Mesendoderm (in vitro differentiated cells): ENCODE data around the gene CPPED1. TPM values are rescaled to one million over a fixed set of nuclear protein-coding genes. Genes with fewer than 3 reads are reported as not detected.

ENCODE experiments used
- small RNA-seq: library from polyadenylated mRNA; stranded (forward); fragments of <200 nt; extraction: miRNeasy Mini kit (QIAGEN cat#:217004); gene quantifications from one replicate; pipeline ENCODE3, GENCODE V24; 2013; ENCODE audit not compliant: insufficient read depth

The CPPED1 gene

Small RNAs within 50 kb of the gene (small RNA-seq; reads per million reads assigned to genes)
- not detected for gene MIR4718
- gene RF00443 = not detected
